Right lobe of liver (tissue), 4 donors: Measurements from ENCODE around the gene EHD3.

ENCODE experiments used
- POLR2A ChIP-seq: fragments of 450-650 bp; IDR thresholded peaks from one replicate; pipeline ENCODE4 v1.6.1; 2017; ENCODE audit warnings: antibody characterized with exemption, mild to moderate bottlenecking
- TF ChIP-seq, protein P1 (sequence below), 4 donors: fragments of 200-600 bp in 3 of 4; fragments of 450-650 bp in 1 of 4; IDR thresholded peaks; one replicate each; pipeline versions ENCODE4 v1.5.1 to v1.8.0; 2016 to 2022; ENCODE audit warnings: antibody characterized with exemption in 4 of 4, mild to moderate bottlenecking in 2 of 4
- donor health status: DM: no; HTN: no; CAD: no.
- donor health status: DM: no; HTN: no; CAD: no.
- donor health status: DM: no; HTN: yes; CAD: no.

DNA sequence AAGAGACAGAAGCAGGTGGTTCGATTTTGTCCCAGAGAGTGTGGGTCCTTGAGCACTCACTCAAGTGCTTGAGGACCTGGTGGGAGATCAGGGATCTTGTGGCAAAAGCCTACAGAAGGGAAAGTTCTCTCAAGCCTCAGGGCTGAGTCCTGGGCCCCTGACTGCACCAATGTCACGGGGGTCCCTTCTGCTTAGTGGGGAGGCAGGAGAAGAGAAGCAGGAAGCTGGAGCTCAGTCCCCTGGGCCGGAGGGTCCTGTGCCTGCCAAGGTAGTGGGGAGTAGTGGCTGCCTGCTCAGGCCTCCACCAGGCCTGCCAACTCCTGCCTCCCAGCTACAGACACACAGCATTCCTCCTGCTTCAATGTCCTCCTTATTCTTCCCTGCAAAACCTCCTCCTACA lies 28.3 kb upstream of the EHD3 start:
- TF ChIP-seq, protein P1, sequence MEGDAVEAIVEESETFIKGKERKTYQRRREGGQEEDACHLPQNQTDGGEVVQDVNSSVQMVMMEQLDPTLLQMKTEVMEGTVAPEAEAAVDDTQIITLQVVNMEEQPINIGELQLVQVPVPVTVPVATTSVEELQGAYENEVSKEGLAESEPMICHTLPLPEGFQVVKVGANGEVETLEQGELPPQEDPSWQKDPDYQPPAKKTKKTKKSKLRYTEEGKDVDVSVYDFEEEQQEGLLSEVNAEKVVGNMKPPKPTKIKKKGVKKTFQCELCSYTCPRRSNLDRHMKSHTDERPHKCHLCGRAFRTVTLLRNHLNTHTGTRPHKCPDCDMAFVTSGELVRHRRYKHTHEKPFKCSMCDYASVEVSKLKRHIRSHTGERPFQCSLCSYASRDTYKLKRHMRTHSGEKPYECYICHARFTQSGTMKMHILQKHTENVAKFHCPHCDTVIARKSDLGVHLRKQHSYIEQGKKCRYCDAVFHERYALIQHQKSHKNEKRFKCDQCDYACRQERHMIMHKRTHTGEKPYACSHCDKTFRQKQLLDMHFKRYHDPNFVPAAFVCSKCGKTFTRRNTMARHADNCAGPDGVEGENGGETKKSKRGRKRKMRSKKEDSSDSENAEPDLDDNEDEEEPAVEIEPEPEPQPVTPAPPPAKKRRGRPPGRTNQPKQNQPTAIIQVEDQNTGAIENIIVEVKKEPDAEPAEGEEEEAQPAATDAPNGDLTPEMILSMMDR (IDR thresholded peaks at IDR 0.05) = no peak
- TF ChIP-seq POLR2A = no peak
